Stimulated activated CD8-positive, alpha-beta memory T cell treated with anti-CD3 and anti-CD28 coated beads, Interleukin-7, amount 100 ng/mL, for 24 hours (primary cell): ENCODE measurements around the gene DEPP1.
A peak's percentile ranks its signal among the peaks of the same experiment; 100 is the strongest.

ENCODE experiments used
- DNase-seq: peaks from one replicate; pipeline ENCODE4 v3.0.0-alpha.2; 2020; ENCODE audit warnings: low read depth

Gene DEPP1

DNA sequence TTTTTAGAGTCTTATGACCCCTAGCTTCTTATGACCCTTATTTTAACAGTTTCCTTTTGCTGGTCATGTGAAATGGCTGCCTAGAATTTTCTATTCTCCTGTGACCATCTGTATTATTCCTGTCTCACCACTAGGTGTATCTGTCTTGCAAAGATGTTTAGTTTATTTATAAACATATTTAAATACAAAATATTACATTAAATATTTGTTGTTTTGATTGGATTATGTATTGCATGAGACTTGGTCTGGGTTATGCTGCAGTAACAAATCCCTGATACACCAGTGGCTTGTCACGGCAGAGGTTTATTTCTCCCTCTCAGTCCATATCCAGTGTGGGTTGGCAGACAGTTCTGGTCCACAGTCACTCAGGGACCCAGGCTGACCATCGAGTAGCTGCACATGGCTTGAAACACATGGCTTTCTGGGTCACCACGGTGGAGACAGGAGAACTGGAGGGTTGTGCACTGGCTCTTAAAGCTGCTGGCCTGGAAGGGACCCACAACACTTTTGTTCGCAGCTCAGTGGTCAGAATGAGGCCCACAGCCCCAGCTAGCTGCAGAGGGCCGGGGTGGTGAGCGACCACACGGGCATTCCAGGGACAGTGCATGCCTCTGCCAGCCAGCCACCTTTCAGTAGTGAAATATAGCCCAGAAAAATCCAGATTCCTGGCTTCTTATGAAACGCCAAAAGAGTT lies 11.6 kb downstream of the DEPP1 start:
- DNase-seq, result no peak

- no peak for DNase-seq
Measured at GRCh38 chr10:44966129-44966815, 12.3 kb downstream of the DEPP1 start.

- DNase-seq, result no peak
Measured at GRCh38 chr10:44965651-44966097, 12.9 kb downstream of the DEPP1 start.

DNA sequence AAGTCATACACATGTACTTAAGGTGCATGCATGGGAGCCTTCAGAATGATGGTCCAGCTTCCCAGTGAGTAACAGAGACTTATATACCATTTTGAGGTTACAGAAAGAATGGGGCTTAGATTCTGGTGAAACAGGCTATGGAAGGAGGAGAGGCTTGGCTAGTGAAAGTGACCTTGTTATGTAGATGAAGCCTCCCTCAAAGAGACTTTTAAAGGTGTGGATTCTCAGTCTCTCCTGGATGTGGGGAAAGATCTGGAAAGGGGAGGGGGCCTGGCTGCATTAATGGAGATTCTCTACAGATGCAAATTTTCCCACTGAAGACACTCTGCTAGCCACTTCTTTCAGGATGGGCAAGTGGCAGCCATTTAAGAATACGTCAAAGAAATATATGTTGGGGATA lies 13.5 kb downstream of the DEPP1 start:
- DNase-seq, result no peak

- no peak for DNase-seq
Measured at GRCh38 chr10:44963772-44964633, 14.6 kb downstream of the DEPP1 start.

DNA sequence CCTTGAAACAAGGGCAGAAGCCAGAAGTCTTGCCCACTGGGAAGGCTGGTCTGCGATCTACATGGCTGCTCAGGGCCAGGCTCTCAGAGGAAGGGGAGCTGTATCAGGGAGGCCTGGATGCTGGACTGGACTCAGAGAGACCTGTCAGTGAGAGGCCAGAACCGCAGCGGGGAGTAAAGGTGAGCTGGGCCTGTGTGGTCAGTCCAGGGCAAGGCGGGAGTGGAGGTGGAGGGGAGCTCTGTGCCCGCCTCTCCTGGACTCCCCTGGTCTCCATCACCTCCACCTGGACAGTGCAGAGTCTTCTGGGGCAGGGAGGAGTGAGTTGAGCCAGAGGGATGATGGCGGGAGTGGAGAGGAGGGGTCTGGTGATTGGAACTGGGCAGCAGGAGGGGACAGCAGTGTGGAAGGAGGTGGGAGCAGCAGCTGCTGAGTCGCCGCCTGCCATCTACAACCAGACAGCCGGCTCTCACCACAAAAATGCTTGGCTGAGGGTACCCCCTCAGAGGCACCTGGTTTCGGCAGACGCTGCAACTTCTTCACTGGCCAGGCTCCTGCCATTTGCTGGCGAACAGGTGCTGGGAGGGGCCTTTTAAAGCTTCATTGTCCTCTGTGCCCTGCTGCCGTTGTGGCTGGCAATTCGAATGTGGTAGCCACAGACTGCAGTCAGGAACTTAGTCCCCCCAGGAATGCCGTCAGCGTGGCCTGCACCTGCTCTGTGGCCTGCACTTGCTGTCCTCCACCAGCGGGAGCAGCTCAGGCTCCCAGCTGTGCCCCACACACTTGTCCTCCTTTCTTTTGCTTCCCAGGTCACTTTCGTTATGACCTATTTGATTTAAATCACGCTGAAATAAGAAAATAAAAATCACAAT lies 15.5 kb downstream of the DEPP1 start:
- DNase-seq, result no peak

GRCh38 chr10:44961931-44962750 lies 16.5 kb downstream of the DEPP1 start:
- no peak for DNase-seq

DNA sequence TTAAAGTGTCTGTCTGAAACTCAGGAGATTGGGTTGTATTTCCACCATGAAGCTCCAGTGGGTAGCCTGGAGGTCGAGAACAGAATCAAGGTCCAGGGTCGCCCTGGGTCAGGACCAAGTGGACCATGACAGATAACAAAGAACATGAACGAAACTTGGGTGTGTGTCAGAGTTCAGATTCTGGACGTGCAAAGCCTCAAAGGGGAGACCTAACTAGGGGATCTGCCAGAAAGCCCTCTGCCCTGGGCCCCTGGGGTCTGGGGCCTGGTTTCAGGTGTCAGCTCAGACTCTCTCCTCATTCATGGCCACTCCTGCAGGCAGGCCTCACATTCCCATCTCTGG lies 17.4 kb downstream of the DEPP1 start:
- DNase-seq, result no peak

- DNase-seq, result no peak
Measured at GRCh38 chr10:44960482-44961229, 18.0 kb downstream of the DEPP1 start.

GRCh38 chr10:44960088-44960460 lies 18.5 kb downstream of the DEPP1 start:
- no peak for DNase-seq

DNA sequence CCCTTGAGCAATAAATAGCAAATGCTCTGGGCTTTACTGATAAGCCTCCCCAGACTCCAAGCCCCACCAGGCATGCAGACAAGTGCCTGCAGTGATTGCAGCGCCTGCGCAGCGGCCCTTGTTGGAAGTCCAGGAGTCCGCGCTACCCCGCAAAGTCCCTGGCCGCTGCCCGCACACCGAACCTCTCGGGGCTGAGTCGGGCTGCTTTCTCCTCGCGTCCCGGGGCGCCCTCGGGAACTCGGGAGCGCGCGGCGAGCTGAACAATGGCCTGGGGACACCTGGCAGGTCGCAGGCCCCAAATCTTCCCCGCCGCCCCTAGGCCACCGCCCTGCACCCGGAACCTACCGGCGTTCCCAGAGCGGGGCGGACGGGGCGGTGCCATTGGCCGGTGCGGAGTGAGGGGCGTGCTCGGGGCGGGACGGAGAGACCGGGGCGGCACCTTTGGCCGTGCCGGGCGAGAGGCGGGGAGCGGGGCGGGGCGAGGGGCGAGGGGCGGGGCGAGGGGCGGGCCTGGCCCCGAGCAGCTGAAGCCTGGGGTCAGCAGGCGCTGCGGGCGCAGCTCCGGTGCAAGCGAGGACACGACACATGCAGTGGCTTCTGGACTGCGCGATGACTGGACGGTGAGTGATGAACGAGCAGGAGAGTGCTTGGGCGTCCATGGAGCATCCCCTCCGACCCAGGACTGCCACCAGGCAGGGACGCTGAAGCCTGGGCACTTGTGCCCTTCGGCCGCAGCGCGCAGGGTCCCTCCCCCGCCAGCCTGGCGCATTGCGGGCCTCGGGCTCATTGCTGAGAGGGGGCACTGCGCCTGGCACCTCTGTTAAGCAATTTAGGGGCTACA lies 19.1 kb downstream of the DEPP1 start, which contains the start of gene RASSF4:
TSS of gene RASSF4 (plus strand) at position 556 of the 841 bp plus-strand sequence. CDS start 10,401 bp downstream, outside the sequence.
- peak; percentile 84 for DNase-seq

DNA sequence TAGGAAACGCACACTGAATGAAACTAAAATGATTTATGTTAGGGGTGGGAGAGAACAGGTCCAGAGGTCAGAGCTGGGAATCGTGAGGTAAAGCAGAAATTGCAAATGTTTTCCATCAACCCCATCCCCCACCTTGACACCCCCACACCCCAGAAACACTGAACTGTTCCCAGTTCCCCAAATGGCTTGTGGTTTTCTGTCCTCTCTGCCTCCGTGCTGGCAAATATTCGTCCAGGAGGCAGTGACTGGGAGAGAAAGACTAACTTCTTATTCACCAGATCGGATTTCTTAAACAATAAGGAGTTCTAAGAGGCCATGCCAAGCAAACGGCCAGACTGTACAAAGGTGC lies 19.7 kb downstream of the DEPP1 start:
- no peak for DNase-seq

DNA sequence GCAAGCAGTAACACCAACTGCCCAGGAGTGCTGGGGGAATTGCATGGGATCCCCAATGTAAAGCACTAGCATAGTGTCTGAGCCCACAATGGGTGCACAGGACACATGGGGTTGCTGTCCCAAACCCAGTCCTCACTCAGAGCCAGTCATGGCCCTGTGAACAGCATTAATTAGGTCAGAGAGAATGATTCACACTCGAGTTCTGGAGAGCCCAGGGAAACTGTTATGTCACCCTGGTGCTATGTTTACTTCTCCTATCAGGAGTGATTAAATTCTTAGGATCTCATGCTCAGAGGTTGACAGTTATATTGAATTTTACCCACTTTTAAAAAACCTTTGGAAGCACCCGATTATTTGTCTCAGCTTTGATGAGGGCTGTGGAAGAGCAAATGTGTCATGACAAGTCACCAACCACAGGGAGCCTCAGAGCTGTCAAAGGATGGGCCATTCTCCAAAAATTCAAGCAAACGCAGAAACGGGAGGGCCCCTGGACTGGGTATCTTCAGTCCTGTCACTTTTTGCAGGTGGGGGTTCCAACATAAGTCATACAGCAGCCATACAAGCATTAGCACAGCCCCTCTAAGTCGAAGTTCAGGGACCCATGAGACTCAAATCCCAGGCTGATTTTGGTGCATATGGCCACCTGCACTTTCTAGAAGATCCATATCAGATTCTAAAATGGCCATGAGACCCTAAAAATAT lies 20.3 kb downstream of the DEPP1 start:
- no peak for DNase-seq

GRCh38 chr10:44956717-44957706 lies 21.6 kb downstream of the DEPP1 start:
- no peak for DNase-seq

- no peak for DNase-seq
Measured at GRCh38 chr10:44956226-44956625, 22.4 kb downstream of the DEPP1 start.

DNA sequence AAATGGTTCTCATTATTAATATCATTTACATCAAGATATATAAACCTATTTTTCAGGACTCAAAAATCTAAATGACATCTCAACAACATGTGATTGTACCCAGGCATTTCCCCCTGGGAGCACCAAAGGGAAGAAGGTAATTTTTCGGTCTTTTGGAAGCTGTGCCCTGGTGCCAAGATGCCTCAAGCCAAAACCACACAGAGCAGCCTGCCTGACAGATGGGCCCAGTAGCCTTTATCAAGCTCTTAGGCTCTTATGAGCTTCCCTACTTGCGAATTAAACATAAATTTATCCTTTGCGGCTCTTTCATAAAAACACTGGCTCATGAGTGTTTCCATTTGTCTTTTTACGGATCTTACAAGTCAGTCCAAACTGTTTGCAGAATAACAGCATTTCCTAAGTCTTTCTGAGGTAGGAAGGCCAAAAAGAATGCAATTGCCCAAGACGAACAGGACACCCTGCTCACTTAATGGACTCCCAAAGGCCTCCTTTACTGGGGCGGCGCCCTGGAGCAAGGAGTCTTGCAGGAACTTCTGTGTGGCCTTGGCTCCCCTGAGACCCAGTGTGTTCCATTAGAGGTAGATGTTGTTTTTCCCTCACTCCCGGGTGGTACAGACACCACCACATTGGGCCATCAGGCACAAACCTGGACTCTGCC lies 23.1 kb downstream of the DEPP1 start:
- DNase-seq, result no peak

DNA sequence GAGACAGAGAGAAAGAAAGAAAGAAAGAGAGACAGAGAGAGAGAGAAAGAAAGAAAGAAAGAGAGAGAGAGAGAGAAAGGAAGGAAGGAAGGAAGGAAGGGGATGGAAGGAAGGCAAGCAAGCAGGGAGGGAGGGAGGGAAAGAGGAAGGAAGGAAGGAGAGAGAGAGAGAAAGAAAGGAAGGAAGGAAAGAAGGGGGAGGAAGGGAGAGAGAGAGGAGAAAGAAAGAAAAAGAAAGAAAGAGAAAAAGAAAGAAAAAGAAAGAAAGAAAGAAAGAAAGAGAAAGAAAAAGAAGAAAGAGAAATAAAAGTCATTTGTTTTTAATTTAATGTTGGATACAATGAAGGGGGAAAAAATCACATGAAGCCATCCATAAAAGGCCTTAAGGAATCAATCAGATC lies 23.6 kb downstream of the DEPP1 start:
- DNase-seq, result no peak
